Posterior cingulate gyrus (tissue), 11 donors: Measurements from ENCODE around the gene MYOF.
"Not testable (repeated sequence)": the region's sequence is repeated elsewhere in the genome, so short reads cannot be mapped to it uniquely, and the experiment has no call there.

Experiments
- DNase-seq, 10 donors: peaks; one replicate each; pipeline versions ENCODE4 v3.0.0 to v3.0.0-alpha.2; 2020 to 2021; ENCODE audit warnings: mixed read lengths in 3 of 10
- intact Hi-C: fragments of 100-400 bp; cut with DNase I; formaldehyde crosslinking; loops from one replicate; pipeline ENCODE4 v1.15.1; 2023

The MYOF gene

DNA sequence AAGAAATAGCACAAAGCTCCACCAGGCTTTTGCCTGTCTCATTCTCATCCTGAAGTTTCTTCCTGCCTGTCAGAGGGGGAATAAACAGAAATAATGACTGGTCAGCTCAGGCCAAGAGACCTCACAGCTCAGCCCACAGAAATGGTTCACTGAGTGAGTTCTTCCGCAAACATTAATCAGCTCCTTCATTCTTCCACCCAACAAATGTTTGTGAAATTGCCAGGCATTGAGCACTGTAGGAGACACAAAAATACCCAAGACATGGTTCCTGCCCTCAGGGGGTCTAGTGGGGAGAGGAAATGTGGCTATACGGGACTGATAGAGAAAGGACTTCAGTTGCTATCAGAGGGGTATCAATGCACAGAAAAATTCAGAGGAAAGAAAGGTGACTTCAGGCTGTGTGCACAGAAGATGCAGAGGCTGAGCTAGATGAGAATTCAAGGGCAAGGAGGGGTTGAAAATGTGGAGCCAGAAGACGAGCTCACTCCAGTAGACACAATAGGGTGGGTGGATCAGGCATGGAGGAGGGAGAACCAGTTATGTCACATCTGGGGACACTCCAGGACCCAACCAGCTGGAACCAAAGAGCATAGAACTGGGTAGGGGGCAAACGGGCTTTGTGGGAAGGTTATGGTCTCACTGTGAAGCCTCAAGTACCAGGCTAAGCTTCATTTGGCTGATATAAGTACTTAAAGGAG, 20.9 kb downstream of the MYOF start:
- intact Hi-C loops: no loop called here
- no peak for DNase-seq

DNA sequence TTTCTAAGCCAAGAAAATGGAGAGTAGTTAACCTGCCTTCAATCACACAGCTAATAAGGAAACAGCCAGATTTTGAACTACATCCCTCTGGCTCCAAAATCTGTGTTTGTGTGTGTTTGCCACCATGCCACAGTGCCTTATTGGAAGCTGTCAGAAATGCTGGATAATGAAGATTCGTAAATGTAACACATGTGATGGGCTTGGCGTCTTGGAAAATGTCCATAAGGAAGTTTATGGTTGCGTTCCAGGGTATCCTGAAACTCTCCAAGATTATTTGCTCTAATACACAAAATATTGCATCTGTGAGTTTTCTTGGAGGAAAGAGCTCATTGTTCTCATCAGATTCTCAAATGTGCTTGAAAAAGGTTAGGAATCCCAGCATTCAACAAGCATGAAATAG, 22.7 kb downstream of the MYOF start:
- intact Hi-C loops: no loop called here
- no peak for DNase-seq

DNA sequence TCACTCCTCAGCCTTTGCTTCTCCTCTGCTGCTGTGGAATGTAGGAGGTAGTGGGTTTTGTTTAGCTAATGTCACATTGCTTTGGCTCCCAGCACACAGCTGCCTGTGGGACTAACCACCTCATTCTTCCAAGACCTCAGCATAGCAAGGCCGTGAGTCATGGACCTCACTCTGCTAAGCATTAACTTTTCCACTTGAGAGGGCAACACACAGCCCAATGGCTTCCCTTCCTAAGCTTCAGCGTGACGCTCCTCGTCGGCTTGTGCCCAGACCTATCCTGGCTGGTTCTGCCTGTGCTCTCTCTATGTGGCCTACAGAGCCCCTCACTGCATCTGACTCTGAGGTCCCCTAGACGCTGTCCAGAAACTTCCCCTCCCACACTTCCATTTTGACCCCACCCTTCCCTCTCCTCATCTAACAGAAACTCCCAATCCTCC, 23.3 kb downstream of the MYOF start:
- DNase-seq: no peak
- intact Hi-C loops: no loop called here

DNA sequence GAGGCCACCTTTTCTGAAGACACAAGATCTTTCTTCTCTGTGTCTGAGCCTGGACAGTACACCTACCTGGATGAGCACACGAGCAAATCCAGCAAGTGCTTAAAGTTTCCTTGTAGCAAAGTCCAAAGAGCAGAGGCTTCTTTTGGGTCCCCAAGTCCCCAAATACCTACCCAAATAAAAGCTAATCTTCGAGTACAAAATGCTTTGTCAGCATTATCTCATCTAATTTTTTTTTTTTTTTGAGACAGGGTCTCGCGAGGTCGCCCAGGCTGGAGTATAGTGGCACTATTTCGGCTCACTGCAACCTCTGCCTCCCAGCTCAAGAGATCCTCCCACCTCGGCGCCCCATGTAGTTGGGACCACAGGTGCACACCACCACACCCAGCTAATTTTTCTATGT, 24.6 kb downstream of the MYOF start:
- DNase-seq: no peak
- intact Hi-C loops: no loop called here

DNA sequence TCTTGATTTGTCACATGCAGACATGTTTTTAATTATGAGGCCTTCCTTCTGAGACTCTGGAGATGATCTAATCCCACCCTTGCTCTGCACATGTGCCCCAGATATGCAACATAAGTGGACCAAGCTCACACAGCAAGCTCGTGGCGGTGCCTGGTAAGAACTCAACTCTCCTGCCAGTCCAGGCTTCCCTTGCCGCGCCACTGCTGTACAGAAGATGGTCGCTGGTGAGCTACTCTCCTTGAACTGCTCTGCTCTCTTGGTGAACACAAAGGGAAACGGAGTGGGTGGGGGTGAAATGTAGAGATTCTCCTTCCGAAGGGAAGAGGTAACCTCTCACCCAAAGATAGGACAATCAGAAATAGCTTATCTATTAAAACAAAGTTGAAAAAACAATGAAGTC, 25.7 kb downstream of the MYOF start:
- intact Hi-C loops: no loop called here
- no peak for DNase-seq

DNA sequence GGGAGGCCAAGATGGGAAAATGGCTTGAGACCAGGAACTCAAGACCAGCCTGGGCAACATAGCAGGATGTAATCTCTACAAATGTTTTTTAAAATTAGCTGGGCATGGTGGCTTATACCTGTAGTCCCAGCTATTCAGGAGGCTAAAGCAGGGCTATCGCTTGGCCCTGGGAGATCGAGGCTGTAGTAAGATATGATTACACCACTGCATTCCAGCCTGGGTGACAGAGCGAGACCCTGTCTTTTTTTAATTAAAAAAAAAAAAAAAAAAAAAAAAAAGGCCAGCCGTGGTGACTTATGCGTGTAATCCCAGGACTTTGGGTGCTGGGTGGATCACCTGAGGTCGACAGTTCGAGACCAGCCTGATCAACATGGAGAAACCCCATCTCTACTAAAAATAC, 27.4 kb downstream of the MYOF start:
- DNase-seq: no peak

DNA sequence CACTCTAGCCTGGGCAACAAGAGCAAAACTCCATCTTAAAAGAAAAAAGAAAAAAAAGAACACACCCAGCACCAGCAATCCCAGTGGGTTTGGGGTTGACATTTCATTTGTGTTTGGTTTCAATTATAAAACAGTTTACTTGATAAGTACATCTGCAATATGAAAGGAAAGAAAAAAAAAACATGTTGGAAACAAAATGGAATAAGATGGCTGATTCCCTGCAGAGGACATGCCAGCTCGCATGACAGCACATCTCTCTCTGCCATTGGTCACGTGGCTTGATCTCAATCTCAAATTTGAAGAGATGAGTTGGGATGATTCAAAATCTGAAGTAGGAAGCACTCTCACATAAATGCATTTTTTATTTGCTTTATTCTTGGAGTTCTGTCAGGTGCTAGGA, 28.0 kb downstream of the MYOF start:
- intact Hi-C loops: no loop called here

More for the DNA sequence above, 27.4 kb downstream of the MYOF start:
- intact Hi-C loops: no loop called here

DNA sequence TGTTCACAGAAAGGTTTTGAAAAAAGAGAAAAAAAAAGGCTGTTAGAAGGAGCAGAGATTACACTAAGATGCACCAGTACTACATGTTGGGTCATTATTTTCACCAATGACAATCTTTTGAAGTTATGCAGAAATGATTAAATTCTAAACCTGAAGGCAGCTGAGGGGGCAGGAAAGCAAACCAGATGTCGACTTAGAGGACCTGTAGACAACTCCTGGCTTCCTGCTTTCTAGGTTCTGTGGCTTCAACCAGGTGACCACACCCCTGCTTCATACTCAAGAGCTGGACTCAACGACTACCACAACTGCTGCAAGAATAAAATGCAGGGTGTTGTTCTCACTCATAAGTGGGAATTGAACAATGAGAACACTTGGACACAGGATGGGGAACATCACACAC, 30.0 kb downstream of the MYOF start:
- DNase-seq: no peak
- intact Hi-C loops: no loop called here

More for the DNA sequence above, 28.0 kb downstream of the MYOF start:
- no peak for DNase-seq

DNA sequence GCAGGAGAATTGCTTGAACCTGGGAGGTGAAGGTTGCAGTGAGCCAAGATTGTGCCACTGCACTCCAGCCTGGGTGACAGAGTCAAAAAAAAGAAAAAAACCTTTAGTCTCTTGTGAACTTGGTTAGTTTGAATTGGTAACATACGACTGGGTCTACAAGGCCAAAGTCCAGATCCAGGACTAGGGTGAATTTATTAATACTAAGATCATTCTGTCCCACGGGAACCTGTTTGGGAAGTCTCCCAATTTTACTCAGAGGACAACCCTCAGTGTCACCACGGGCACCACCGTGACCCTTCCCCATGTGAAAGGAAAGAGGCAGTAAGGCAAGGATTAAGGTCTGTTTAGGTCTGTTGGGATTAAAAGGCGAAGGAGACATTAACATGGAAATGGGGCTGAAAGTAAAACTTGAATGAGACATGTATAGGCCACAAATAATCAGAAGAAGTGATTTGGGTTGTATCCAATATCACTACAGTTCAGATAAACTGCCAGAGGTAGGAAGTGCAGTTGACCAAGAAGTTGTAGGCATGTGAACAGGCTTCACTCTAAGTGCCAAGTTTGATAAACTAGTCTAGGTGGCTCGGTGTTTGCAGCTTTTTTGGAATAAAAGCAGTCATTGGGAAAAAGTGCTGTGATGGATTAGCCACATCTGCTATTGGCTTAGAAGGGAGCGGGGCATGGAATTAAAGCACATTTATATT, 30.7 kb downstream of the MYOF start:
- intact Hi-C loops: no loop called here
- no peak for DNase-seq

DNA sequence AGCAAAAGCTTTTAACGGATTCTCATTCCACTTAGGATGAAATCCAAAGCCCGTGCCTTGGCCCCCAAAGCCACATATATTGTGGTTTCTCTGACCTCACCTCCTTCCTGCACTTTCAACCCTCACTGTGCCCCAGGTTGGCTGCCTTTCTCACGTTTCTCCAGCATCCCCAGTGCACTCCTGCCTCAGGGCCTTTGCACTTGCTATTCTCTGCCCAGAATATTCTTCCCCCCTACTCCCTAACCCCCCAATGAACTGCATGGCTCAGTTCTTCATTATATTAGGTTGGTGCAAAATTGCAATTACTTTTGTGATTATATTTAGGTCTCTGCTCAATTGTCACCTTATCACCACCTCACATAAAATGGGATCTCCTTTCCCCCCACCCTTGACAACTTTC, 34.2 kb downstream of the MYOF start:
- no peak for DNase-seq
- intact Hi-C loops: no loop called here

DNA sequence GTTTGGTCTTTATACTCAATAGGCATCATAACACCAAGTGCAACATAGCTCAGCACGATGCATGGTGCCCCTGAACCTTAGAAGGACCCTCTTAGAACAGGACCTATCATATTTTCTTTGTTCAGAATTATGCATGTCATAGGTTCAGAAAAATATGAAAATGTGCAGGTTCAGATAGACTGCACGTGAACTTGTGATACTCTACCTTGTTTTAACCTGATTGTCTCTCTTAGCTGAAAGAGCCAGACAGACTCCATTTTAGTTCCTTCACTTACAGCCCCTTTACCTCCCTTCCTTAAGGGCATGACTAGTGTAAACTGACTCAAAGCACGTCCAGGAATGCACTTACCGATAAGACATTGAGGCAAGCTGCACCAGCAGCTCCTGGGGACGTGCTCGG, 35.1 kb downstream of the MYOF start:
- no peak for DNase-seq

DNA sequence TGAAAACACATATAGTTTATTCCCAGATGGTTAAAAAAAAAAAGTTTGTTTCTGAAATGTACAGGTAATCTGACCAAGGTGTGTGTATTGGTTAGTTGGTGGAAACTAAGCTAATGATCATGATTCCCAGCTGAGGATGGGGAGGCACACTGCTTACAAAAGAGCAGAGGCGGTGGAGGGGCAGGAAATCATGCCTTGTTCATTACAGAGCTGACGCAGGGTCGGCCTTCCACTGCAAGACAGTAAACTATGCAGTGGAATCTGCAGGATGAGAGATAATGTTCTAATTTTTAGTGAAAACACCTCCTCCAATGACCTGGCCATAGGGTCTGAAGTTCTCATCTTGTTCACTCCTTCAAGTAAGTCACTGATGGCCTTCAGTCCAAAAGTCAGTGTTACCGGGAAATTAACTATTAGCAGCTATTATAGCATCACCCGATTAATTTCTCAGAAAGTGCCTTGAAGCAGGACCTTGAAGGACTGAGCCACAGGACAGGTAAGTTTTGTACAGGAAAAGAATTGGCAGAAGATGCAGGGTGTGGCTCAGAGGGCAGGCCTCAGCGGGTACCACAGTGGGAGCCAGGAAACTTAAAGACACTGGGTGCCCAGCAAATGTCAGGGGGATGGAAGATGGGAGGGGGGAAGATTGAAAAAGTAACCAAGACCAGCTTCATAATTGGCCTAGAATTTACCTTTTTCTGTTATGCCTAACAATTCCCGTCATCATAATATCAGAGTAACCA, 36.0 kb downstream of the MYOF start:
- intact Hi-C loops: no loop called here
- DNase-seq: no peak

More for the DNA sequence above, 35.1 kb downstream of the MYOF start:
- intact Hi-C loops: no loop called here

DNA sequence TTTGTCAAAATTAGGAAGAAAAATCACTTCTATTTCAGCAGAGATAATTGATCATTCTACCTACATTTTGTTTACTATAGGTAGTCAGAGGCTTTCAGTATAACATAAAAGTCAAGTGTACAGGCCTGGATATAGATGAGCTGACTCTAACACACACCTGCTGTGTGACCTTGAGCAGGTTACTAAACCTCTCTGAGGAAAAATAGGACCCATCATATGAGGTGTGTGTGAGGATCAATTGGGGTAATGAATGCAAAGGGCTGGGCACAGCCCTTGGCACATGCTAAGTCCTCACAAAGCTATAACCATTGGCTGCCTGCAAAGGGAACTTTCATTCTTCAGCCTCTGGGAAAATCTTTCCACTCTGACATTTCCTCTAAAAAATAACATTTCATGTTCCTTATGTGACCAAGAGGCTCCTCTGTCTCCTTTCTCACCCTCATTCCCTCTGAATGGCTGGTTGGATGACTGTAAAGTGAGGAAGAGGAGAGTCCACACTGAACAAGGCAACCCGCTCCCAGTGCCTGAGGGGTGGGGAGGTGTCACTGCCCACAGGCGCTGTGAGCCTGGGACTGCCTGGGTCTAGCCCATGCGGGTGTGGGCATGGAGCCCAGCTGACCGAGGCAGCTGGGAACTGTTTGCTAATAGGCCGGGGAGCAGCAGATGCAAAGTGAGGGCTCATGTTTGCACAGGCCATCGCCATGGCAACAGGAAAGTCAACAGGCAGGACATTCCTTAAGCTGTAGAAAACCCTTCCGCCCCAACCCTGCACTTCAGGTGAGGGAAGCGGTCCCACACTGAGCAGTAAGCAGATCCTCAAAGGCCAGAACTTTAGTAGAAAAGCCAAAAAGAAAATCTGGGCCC, 36.8 kb downstream of the MYOF start:
- intact Hi-C loops: no loop called here
- DNase-seq: peak in 7 of 10 donors; percentile 33 to 91 (median 52)

DNA sequence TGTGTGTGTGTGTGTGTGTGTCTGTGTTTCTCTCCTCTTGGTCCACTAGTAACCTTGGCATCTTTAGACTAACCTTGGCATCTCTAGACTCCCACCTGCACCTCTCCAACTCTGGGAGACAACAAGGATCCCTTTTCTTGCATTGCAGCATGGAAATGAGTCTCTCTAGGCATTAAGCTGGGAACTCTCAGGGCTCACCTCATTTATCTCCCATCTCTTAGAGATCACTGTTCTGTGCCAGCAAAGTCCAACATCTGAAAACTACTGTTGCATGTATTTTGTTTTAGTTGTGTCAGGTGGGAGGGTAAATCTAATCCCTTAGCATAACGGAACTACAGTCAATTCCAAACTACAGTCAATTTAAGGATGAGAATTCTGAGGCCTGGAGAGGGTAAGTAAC, 38.7 kb downstream of the MYOF start:
- no peak for DNase-seq
- intact Hi-C loops: no loop called here

DNA sequence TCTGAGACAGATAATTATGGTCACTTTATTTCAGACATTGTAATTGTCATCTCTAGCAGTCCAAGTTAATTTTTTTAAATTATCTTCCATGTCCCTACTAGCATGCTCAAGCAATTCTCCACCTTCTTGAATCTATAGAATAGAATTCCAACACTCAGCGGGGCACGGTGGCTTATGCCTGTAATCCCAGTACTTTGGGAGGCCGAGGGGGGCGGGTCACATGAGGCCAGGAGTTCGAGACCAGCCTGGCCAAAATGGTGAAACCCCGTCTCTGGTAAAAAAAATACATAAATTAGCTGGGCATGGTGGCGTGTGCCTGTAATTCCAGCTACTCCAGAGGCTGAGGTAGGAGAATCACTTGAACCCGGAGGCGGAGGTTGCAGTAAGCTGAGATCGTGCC, 39.4 kb downstream of the MYOF start:
- intact Hi-C loops, DNase-seq: not testable (repeated sequence)

DNA sequence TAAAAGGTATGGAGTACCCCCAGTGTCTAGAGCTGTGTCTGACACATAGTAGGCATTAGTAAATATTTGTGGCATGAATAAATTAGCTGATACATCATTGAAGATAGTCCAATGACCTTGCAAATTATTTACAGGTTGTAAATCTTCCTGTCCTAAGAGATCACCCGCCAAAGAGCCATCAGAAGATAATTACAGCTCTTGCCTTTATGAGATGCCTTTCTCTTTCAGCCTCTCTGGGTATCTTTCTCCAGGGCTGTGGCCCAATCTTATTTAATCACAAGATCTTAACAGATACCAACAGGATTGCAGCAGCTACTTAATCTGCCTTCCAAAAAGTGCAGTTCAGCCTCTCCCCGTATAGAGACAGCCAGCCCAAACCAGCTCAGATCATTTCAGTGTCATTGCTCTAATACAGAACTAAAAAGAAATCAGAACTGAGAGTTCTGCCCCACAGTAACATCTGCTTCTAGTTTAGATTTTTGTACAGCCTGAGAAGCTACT, 41.5 kb downstream of the MYOF start:
- intact Hi-C loops: no loop called here
- no peak for DNase-seq

DNA sequence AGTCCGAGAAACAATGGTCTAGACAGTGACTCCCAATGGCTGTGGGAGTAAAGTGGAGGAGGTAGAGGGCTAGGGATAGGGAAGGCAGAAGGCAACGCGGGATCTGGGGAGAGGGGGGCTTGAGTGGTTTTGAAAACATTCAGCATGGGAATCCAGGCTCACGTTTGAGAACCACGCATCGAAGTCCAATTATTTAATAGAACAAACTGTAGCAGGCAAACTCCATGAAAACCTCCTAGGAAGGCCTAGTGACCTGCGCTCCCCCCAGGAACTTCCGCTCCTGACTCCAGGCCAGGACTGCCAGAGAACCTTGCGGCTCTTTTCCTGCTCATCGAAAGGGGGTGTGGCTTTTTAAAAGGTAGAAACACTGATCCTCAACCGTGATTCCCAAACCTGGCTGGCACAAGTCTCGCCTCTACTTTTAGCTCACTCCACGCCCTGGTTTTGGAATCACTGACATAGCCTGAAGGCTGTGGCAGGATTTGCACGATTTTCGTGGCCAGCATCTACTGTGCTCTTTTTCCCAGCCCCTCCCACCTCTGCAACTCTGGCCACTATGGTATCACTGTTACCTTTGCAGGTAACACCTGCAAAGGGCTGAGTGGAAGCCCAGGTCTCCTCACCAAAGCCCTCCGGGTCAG, 43.4 kb downstream of the MYOF start:
- intact Hi-C loops: no loop called here
- DNase-seq: no peak

DNA sequence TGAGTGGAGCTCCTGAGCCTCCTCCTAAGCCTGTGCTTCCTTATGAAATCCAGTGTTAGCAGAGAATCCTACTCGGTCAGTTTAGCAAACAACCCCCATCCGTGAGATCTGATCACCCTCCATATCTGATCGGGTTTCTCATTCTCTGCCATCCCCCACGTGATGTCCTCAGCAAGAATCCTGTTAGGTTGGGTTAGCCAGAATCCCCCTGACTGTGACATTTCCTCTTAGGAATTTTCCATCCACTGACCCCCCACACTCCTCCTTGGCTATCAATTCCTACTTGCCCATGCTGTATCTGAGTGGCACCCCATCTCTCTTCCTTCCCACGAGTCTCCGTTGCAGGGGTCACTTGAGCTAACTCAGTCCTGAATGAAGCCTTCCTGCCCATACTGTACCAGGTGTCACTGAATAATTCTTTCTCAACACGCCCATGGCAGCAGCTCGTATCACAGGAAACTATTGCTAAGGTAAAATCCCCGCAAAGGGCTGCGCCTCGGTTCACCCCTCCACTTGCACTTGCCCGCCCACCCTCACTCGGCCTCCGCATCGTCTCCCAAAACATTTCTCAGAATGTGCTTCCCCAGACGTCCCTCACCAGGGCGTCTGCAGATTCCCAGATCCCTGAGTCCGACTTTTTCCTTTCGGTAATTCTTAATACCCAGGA, 44.1 kb downstream of the MYOF start:
- no peak for DNase-seq
- intact Hi-C loops: no loop called here
